C4-2B (cell line): ENCODE data around the gene SHLD3.
"Not testable (repeated sequence)": the region's sequence is repeated elsewhere in the genome, so short reads cannot be mapped to it uniquely, and the experiment has no call there.

Experiments used
- H3K27ac ChIP-seq: fragments of 450-650 bp; 2 replicates; pipeline ENCODE4 v1.5.1; 2017
- ZFX ChIP-seq: fragments of 450-650 bp; IDR thresholded peaks from 2 replicates; pipeline ENCODE4 v1.6.1; 2017
- TF ChIP-seq, protein P1 (sequence below): fragments of 450-650 bp; conservative IDR thresholded peaks from 2 replicates; pipeline ENCODE4 v1.5.1; 2017; ENCODE audit warnings: mild to moderate bottlenecking

Gene SHLD3

GRCh38 chr5:65651144-65651543 lies 26.3 kb downstream of the SHLD3 start:
- TF ChIP-seq ZFX, result no peak
- TF ChIP-seq, protein P1, sequence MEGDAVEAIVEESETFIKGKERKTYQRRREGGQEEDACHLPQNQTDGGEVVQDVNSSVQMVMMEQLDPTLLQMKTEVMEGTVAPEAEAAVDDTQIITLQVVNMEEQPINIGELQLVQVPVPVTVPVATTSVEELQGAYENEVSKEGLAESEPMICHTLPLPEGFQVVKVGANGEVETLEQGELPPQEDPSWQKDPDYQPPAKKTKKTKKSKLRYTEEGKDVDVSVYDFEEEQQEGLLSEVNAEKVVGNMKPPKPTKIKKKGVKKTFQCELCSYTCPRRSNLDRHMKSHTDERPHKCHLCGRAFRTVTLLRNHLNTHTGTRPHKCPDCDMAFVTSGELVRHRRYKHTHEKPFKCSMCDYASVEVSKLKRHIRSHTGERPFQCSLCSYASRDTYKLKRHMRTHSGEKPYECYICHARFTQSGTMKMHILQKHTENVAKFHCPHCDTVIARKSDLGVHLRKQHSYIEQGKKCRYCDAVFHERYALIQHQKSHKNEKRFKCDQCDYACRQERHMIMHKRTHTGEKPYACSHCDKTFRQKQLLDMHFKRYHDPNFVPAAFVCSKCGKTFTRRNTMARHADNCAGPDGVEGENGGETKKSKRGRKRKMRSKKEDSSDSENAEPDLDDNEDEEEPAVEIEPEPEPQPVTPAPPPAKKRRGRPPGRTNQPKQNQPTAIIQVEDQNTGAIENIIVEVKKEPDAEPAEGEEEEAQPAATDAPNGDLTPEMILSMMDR, result no peak
- H3K27ac ChIP-seq, result peak overlapping the region; percentile 52

- no peak overlapping the region for H3K27ac ChIP-seq
- TF ChIP-seq ZFX, result no peak
- TF ChIP-seq, protein P1, result no peak
These were observed 29.9 kb downstream of the SHLD3 start for GRCh38 chr5:65654713-65655112.

DNA sequence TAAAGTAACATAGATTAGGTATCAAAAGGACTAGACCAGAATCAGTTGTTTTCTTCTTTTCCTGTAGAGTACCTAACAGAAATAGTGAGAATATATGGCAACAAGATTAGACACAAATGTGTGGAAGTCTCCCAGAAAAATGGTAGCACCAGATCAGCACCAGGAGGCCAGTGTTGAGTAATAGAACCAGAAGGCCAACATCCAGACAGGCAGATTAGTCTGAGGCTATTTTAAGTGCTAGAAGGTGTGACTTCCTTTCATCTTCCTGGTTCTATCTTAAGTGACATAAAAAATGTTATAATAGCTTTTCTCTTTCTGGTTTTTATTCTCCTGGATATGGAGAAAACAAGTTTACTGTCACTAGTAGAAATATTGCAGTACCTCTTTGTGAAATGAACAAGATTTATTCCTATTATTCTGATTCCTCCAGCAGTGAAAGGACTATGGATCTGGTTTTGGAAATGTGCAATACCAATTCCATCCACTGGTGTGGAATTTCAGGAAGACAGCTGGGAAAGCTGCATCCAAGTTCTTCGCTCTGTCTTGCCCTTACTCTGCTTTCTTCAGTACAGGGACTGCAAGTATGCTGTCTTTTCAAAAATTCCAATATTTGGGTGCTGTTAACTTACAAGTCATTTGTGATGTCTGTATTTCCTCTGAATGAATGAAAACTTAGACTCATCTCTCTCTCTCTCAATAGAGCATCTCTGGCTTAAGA lies 39.1 kb downstream of the SHLD3 start:
- no peak overlapping the region for H3K27ac ChIP-seq
- TF ChIP-seq, protein P1, result peak; percentile 64
- TF ChIP-seq ZFX, result no peak

GRCh38 chr5:65668696-65669095 lies 43.9 kb downstream of the SHLD3 start:
- no peak overlapping the region for H3K27ac ChIP-seq
- no peak for TF ChIP-seq ZFX
- TF ChIP-seq, protein P1, result no peak

- TF ChIP-seq ZFX, result no peak
- TF ChIP-seq, protein P1, result no peak
- no peak overlapping the region for H3K27ac ChIP-seq
These were observed 48.0 kb downstream of the SHLD3 start for GRCh38 chr5:65672796-65673195.

DNA sequence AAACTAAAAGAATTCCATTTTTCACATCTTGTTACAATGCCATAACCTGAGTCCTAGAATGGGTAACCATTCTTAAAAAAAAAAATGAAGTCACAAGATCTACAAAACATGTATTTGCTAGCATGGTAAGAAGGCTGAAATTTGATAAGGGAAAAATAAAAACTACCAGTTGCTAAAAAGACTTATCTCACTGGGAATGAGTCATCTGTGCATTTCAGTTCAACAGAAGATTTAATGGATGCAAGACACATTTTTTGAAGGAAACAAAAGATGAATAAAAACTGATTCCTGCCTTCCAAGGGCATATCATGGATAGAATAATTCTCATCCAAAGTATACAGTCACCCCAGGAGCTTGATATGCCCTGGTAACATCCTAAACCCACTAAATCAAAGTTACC lies 49.9 kb downstream of the SHLD3 start:
- TF ChIP-seq ZFX, result no peak
- TF ChIP-seq, protein P1, result no peak
- H3K27ac ChIP-seq, result no peak overlapping the region

GRCh38 chr5:65676056-65676455 lies 51.2 kb downstream of the SHLD3 start:
- not testable (repeated sequence) for H3K27ac ChIP-seq
